OCI-LY7 (cell line): ENCODE results near the gene MESD. TPM values are rescaled to one million over a fixed set of nuclear protein-coding genes. Genes with fewer than 3 reads are reported as not detected.

Source experiments
- BruUV-seq: library from RNA; stranded (reverse); fragments of 400-500 nt; replicated peaks from 2 replicates; lab custom pipeline; 2021; lab: Mats Ljungman, UMichigan
- CTCF ChIA-PET: fragments of 300-600 bp; sonication (Branson Sonifier 250); formaldehyde crosslinking; loops from one replicate; lab custom pipeline; 2022; ENCODE audit warnings: antibody characterized with exemption; ENCODE audit not compliant: unreplicated experiment; lab: Charles Lee
- POLR2A ChIA-PET: fragments of 300-600 bp; sonication (Branson Sonifier 250); formaldehyde crosslinking; loops from one replicate; lab custom pipeline; 2022; ENCODE audit warnings: antibody characterized with exemption; lab: Charles Lee
- DNase-seq: peaks from one replicate; pipeline ENCODE4 v3.0.0-alpha.2; 2015; ENCODE audit warnings: low spot score
- H2AFZ ChIP-seq: fragments of 200-600 bp; sonication (generic), shearing (Covaris generic); 2 replicates; pipeline ENCODE4 v1.6.1; 2014; ENCODE audit warnings: mild to moderate bottlenecking, antibody characterized with exemption, low read length, moderate library complexity
- H3K27ac ChIP-seq: fragments of 200-600 bp; sonication (generic); 2 replicates; pipeline ENCODE4 v1.5.1; 2014; ENCODE audit warnings: mixed run types, low read depth, mild to moderate bottlenecking, moderate library complexity, low read length, inconsistent platforms; ENCODE audit not compliant: poor library complexity, severe bottlenecking
- H3K36me3 ChIP-seq: fragments of 200-600 bp; sonication (generic); 2 replicates; pipeline ENCODE4 v1.6.1; 2014; ENCODE audit warnings: mild to moderate bottlenecking, antibody characterized with exemption, low read length, moderate library complexity, mixed read lengths; ENCODE audit not compliant: insufficient read depth
- H3K4me1 ChIP-seq: fragments of 200-600 bp; sonication (generic); 2 replicates; pipeline ENCODE4 v1.5.1; 2014; ENCODE audit warnings: mild to moderate bottlenecking, low read length; ENCODE audit not compliant: insufficient read depth, poor library complexity, severe bottlenecking
- H3K4me2 ChIP-seq: fragments of 200-600 bp; sonication (generic); 2 replicates; pipeline ENCODE4 v1.6.1; 2014; ENCODE audit warnings: mild to moderate bottlenecking, low read length
- H3K4me3 ChIP-seq: fragments of 200-600 bp; sonication (generic); 2 replicates; pipeline ENCODE4 v1.5.1; 2014; ENCODE audit warnings: mild to moderate bottlenecking, low read depth, low read length; ENCODE audit not compliant: poor library complexity, severe bottlenecking
- H3K79me2 ChIP-seq: fragments of 200-600 bp; sonication (generic); 2 replicates; pipeline ENCODE4 v1.6.1; 2016; ENCODE audit warnings: low read depth, mild to moderate bottlenecking, low read length, moderate library complexity, mixed read lengths; ENCODE audit not compliant: insufficient read depth
- H3K9me2 ChIP-seq: fragments of 200-600 bp; sonication (generic); 2 replicates; pipeline ENCODE4 v1.6.1; 2016; ENCODE audit warnings: mild to moderate bottlenecking, low read length, mixed read lengths; ENCODE audit not compliant: insufficient read depth
- H3K9me3 ChIP-seq: fragments of 200-600 bp; sonication (generic); 2 replicates; pipeline ENCODE4 v1.6.1; 2014; ENCODE audit warnings: mild to moderate bottlenecking, mixed run types, low read length, mixed read lengths
- H4K20me1 ChIP-seq: fragments of 200-600 bp; sonication (generic); 2 replicates; pipeline ENCODE4 v1.6.1; 2014; ENCODE audit warnings: mild to moderate bottlenecking, antibody characterized with exemption, low read length, moderate library complexity, mixed read lengths; ENCODE audit not compliant: insufficient read depth
- CTCF ChIP-seq: fragments of 200-600 bp; sonication (generic); conservative IDR thresholded peaks from 2 replicates; pipeline ENCODE4 v1.5.1; 2014; ENCODE audit warnings: mild to moderate bottlenecking, antibody characterized with exemption, low read length, moderate library complexity, mixed read lengths
- EZH2phosphoT487 ChIP-seq: fragments of 200-600 bp; sonication (generic); IDR thresholded peaks from 2 replicates; pipeline ENCODE4 v1.6.1; 2018; ENCODE audit warnings: low read depth, borderline replicate concordance, mild to moderate bottlenecking, mixed run types, antibody characterized with exemption, low read length, moderate library complexity, mixed read lengths
- intact Hi-C: fragments of 100-400 bp; cut with micrococcal nuclease; formaldehyde crosslinking; loops from one replicate; pipeline ENCODE4 v1.10.0; 2022; ENCODE audit not compliant: unreplicated experiment
- total RNA-seq, 2 experiments: library from RNA; depleted of rRNA in 1 of 2; stranded (reverse); fragments of >200 nt in 1 of 2; shearing (Covaris generic) in 1 of 2; gene quantifications; 2 replicates each; pipeline ENCODE4 v1.2.3, GENCODE V29; 2014 to 2022

MESD gene
- total RNA-seq, 2 experiments from 2014 or later: 17.3 to 27.7 TPM

- BruUV-seq: no TSS peak
- Histone ChIP-seq H4K20me1 (peaks cover 28% of the 10 kb centered on the region), H3K4me2 (no peak overlapping the region), H3K79me2 (peaks cover 15% of the 10 kb centered on the region; the same call in 1 of the 2 replicates), H3K36me3 (peaks cover 17% of the 10 kb centered on the region), H3K9me2 (no peaks in the 10 kb centered on the region), H3K4me1 (peaks cover 3% of the 10 kb centered on the region), H3K4me3 (no peak overlapping the region), H3K27ac (no peak overlapping the region), H2AFZ (no peak overlapping the region), H3K9me3 (no peaks in the 10 kb centered on the region)
- TF ChIP-seq CTCF (no peak), EZH2phosphoT487 (no peak)
- intact Hi-C loops: loop anchor here (10.0 kb wide), 1 partner anchor 1037 kb away; the partner anchor contains the start of gene MEX3B
- POLR2A ChIA-PET: interaction anchor here (0.7 kb wide), 1 partner anchor 1658 kb away, joined by 3 read pairs; no protein-coding TSS in a partner anchor
- DNase-seq: no peak
- CTCF ChIA-PET: interaction anchor here (1.0 kb wide), 1 partner anchor 258 kb away, joined by 4 read pairs; no protein-coding TSS in a partner anchor
Measured at GRCh38 chr15:81007428-81008064, 17.9 kb upstream of the MESD start.

- Histone ChIP-seq H4K20me1 (peaks cover 28% of the 10 kb centered on the region), H3K9me3 (no peaks in the 10 kb centered on the region), H3K27ac (no peak overlapping the region), H3K4me1 (peaks cover 12% of the 10 kb centered on the region), H2AFZ (no peak overlapping the region), H3K36me3 (peaks cover 19% of the 10 kb centered on the region), H3K9me2 (no peaks in the 10 kb centered on the region), H3K4me2 (no peak overlapping the region), H3K4me3 (no peak overlapping the region), H3K79me2 (peaks cover 15% of the 10 kb centered on the region; the same call in 1 of the 2 replicates)
- no peak for DNase-seq
- POLR2A ChIA-PET: no interaction called here
- TF ChIP-seq EZH2phosphoT487 (no peak), CTCF (no peak)
- BruUV-seq: no TSS peak
- intact Hi-C loops: loop anchor here (10.0 kb wide), 1 partner anchor 1039 kb away; the partner anchor contains the start of gene MEX3B
- CTCF ChIA-PET: no interaction called here
Measured at GRCh38 chr15:81006124-81006523, 16.5 kb upstream of the MESD start.

GRCh38 chr15:81003097-81003350 lies 13.4 kb upstream of the MESD start:
- ChIA-PET CTCF (no interaction called here), POLR2A (no interaction called here)
- Histone ChIP-seq H3K9me3 (no peaks in the 10 kb centered on the region), H3K4me2 (no peak overlapping the region), H3K4me1 (peaks cover 30% of the 10 kb centered on the region), H3K27ac (no peak overlapping the region), H3K79me2 (peaks cover 15% of the 10 kb centered on the region; the same call in 1 of the 2 replicates), H2AFZ (no peak overlapping the region), H3K36me3 (peaks cover 19% of the 10 kb centered on the region), H3K9me2 (no peaks in the 10 kb centered on the region), H3K4me3 (no peak overlapping the region), H4K20me1 (peaks cover 28% of the 10 kb centered on the region)
- DNase-seq: no peak
- BruUV-seq: no TSS peak
- no peak for TF ChIP-seq CTCF
- intact Hi-C loops: loop anchor here (10.0 kb wide), 1 partner anchor 1042 kb away; the partner anchor contains the start of gene MEX3B
